ENCODE data around the gene DAB1.
"Not testable (repeated sequence)": the region's sequence is repeated elsewhere in the genome, so short reads cannot be mapped to it uniquely, and the experiment has no call there.

Gene DAB1

DNA sequence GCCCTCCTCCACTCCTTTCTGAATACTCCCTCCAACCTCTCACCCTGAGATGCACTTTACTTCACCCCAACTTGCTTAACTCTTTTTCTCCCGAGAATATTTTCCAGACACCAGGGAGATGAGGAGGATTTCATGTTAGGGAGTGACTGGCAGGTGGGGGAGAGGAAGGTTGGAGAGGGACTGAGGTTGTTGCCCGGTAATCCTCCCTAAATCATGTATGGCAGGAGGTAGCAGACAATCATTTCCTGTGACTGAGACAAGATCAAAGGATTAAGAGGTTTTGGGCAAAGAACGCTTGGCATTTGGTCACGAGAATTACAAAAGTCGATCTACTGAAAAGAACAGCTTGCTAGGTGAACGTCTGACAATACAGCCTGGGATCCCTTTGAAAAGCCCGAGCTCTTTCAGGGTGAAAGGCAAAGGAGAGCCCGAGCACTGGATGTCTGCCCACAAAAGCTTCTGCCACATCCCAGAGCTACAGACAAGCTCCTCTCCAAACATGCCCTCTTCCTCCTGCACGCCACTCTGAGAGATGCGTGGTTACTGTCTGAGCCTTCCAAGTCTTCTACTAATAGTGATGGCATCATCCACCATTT, 154.1 kb downstream of the DAB1 start:
- DNase-seq: no peak

DNA sequence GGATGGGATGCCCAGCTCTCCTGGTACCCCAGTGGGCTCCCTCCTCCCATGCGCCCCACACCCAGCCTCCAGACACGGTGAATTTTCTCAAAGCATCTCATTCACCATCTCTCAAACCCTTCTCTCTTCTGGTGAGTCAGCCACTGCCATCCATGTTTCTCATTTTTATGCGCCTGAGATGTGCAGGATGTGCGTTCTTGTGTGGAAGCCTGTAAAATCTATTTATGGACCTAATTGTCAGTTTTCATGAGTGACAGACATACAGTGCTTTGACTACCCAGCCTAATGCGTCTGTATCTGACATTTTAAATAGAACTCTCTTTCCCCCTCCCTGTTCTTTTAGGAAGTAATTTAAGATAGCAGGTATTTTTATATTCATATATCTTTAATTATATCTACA, 158.8 kb downstream of the DAB1 start:
- DNase-seq: no peak

DNA sequence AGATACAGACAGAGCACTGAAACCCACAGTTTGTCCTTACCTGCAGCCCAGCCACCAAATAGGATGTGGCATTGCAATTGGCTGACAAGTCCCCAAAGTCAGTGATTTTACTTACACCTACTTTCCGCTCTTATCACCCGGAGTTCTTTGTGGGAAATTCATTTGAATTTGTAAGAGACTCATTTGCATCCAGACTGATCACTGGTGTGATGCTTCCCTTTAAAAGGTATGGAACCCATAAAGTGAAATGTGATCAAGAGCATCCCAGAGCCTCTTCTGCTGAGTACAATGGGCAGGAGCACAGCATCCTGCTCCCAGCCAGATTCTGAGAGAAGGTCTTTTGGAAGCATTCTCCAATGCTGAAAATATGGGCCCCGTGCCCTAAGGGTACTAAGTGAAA, 161.4 kb downstream of the DAB1 start:
- DNase-seq: no peak

DNA sequence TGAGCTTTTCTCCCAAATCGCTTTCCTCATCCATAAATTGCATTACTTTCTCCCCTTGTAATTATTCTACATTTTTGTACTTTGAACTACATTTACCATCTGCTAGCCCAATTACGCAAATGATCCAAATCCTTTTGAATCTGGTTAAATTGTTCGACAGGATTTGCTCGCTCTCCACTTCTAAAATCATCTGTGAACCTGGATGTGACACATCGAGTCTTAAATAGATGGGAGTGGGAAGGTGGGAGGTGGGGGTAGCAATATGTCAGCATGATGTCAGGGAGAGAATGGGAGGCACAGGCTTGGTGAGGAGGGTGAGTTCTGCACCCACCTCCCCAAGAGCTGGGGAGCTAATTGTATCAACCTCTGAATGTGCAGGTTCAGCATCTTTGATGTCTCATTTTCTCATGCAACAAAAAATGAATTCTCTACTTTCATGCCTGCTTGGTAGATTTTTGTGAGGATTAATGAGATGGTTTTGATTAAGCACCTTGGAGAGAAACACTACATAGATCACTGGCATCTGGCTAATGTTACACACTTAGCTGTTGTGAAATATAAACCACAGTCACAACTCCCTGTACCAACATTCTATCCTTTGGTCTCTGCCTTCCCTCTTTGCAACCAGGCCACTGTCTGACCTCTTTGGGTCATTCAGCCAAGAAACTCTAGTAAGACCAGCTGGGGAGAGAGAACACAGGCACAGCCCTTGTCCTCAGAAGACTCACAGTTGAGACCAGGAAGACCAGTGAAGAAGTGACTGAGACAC, 165.1 kb downstream of the DAB1 start:
- DNase-seq: no peak

DNA sequence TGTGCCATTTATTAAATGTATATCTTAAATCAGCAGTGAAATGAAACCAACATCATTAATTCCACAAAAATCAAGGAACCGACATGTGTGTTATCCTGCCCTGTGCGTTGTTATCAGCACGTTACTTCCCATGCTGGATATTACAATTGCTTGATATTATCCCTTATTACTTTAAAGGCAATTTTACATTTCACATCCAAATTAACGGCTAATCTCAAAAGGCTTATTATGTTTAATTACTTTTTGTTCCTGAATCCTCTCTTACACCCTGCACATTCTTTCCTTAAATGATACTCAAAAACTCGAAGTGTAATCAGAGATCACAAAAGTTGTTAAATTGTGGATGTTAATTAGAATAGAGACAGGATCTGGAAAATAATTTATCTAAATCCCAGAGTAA, 167.9 kb downstream of the DAB1 start:
- DNase-seq: no peak

DNA sequence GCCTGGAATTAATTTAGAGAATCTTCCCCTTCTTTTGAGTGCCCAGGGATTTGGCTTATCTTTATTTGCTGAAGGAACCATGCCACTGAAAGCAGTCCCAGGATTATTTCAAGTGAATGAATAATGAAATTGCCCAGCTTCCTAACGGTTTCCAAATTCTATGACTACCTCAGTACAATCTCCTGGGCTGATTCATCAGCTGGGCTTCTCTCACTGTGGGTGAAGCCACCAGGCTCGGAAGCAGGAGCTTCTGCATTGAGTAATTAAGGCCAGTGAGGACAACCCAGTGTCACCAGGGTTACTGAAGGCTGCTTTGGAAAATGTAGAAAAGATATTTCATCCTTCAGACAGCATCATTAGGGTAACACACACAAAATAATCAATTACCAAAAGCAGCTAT, 169.8 kb downstream of the DAB1 start:
- no peak for DNase-seq

DNA sequence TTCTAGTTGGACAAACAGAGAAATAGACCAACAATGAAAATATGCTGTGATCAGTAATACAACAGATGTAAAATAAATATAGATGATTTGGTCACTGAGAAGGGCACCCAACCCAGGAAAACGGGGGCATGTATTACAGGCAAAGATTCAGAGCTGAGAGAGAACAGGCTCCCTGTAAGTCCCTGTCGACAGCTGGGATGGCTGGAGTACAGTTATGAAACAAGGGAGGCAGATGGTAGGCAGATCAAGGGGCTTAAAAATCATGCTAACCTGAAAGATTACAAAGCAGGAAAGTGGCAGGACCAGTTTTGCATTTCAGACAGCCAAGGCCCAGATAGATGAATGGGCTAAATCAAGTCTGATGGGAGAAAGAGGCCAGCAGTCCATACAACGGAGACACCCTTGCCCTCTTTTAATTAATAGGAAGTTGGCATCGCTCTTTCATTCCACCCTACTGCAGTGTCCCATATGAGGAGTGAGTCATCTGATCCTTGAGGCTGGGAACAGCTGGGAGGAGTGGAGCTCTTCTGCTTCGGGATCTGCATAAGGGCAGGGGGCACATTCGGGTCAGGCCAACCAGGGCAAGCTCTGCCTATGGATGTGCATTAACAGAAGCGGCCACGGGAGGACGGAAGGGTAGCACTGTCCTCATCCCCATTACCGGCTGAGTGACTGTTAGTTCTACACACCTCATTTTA, 171.1 kb downstream of the DAB1 start:
- DNase-seq: no peak

DNA sequence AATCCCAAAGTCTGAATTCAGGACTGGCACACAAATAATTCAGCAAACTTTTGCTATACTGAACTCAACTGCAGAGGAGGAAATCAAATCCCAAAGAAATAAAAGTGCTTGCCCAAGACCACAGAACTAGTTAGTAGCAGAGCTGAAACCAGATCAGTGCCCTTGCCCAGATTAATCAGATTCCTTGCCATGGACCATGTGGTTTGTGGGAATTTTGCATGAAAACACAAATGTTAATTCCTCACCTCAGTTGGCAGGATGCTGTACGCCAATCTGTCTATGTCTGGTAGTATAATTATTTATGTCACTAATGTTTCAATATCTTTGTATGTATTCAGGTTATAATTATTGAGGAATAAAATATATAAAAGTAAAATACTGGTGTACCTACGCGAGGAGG, 173.8 kb downstream of the DAB1 start:
- no peak for DNase-seq

DNA sequence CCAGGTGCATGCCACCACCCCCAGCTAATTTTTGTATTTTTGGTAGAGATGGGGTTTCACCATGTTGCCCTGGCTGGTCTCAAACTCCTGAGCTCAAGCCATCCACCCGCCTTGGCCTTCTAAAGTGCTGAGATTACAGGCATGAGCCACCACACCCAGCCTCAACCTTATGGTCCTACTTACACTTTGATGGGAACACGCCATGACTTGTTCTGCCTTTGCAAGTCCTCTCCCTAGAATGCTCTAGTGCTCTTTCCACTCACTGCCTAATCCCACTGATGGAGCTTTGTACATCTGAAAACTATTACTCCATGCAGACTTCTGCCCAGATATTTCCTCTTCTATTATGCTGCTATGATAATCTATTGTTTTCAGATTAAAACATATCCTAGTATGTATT, 174.3 kb downstream of the DAB1 start:
- no peak for DNase-seq

DNA sequence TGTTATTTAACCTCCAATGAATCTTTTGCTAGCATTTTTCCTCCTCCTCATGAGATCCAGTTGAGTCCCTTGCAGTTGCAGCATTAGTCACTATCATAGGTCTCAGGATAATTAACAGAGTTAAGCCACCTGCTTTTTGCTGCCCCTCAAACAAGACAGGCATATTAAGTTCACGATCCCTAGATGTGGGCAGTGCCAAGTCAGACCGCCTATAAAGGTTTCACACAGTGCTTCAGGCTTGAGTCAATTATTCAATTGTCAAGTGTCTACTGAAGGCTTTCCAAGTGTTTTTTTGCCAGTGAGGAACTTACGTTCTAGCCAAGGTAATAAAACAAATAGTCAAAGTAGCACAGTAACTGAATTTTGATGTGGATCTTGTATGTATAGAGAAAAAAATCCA, 175.0 kb downstream of the DAB1 start:
- no peak for DNase-seq

DNA sequence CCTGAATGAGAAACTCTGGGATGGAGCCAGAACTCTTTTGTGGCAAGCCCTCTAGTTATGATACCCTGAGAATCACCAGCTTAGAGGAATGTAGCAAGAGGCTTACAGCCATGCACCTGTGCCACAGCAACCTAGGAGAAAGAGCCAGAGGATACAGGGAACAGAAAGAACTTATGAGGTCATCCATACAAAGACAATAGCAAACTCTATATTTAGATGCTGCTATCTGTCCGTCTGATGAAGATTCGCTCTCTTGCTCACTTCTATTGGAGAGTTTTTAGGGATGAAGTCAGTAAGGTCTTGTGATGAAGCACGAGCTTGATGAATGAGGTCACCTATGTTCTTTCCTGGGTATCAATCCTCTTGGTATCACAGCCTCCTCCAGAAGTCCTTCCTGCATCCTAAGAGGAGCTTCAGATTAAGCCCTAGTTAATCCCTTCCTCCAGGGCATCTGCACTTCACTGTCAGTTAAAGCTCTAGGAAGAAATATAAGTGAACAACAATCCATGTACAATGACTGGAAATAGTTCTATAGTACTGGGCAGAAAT, 185.6 kb downstream of the DAB1 start:
- DNase-seq: no peak

DNA sequence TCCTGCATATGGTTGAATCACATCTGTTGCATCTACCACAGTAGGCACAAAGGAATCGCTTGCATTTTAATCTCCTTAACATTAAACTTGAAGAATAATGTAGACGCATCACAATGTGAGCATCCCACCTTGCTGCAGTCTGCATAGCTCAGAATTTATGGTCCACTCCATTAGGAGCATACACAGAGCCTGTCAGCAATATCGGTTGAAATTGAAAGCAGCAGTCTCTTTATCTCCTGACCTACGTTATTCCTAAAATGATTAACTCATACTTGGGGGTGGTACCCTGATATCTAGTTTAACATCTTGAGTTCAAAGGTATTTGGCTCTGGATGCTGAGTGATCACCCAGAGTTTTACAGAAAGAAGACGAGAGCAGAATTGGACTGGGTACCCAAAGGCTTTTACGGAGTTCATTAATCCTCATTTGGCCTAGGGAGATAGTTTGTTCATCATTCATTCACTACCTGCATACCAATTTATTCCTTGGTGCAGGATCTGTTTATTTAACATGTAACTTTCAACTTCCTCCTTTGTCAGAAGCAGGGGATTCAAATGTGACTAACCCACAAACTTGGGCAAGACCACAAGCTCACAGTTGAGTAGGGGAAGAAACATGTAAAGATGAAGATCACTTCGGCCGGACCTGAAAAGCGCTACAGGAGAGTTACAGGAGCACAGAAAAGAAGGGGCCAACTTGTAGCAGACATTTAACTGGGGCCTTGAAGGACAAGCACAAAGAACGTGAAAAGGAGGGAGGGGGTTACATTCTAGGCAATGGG, 187.9 kb downstream of the DAB1 start:
- no peak for DNase-seq

DNA sequence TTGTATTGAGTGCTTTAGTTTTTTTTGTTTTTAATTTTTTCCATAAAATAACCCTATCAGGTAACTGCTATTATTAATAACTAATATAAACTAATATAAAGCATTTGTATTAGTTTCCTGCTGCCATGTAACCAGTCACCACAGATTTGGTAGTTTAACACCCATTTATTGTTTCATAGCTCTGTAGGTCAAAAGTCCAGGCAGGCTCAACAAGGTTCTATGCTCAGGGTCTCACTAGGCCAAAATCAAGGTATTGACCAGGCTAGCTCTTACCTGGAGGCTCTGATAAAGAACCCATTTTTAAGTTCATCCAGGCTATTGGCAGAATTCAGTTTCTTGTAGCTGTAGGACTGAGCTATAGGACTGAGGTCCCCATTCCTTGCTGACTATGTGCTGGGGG, 189.4 kb downstream of the DAB1 start:
- no peak for DNase-seq

DNA sequence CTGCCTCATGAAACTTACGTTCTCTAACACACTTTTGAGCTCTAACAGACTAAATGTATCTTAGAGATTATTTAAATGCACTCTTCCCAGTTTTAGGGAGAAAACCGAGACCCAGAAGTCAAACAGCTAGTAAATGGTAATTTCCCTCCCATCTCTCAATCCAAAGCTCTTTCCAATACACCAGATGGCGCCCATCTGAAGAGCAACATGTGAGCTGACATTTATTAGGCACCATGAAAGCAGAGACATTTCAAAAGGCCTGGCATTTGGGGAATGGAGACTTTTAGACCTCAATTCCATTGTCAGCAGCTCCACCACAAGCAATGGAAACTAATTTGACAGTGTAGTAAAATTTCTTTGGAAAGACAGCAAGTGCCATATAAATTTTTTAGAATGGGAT, 191.4 kb downstream of the DAB1 start:
- DNase-seq: no peak

DNA sequence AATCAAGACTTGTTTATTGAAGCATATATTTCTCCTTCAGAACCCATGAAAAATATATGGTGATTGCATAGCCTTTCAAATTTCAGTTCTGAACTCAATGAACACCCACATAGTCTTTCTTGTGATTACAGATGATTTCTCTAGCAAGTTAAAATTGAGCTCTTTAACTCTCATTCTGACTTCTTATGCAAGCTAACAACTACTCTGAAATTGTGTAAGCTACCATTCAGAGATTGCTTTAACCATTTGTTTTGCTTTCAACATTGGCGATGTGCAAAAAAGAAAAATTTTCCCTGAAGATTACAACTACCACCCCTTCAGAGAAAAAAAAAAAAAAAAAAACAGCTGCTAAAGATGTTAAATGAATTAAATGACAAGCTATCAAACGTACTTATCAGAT, 193.9 kb downstream of the DAB1 start:
- DNase-seq: no peak

DNA sequence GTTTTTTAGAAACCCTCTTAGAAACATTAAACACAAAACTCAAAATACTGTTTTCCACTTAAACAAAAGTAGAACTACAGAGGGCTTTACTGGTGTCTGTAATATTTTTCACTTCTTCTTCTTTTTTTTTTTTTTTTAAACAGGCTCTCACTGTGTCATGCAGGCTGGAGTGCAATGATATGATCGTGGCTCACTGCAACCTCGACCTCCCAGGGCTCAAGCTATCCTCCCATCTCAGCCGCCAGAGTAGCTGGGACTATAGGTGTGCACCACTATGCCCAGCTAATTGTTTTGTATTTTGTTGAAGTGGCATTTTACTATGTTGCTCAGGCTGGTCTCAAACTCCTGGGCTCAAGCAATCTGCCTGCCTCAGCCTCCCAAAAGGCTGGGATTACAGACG, 194.8 kb downstream of the DAB1 start:
- DNase-seq: no peak

DNA sequence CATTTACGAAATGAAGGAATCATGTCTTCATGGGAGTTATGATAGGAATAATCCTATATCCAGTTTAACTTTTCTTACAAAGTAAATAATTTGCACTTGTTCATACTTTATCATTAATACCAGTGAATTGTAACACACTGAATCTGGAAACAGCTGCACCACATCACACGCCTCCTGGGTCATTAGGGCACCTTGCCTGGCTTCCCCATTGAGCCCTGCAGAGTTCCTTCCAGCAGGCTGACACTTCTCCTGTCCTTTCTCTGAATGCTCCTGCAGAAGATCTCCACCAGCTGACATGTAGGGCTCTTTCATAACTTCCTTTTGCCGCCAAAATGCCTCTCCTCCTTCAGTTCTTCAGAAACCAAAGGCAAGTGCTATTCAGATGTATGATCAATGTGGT, 201.1 kb downstream of the DAB1 start:
- no peak for DNase-seq

DNA sequence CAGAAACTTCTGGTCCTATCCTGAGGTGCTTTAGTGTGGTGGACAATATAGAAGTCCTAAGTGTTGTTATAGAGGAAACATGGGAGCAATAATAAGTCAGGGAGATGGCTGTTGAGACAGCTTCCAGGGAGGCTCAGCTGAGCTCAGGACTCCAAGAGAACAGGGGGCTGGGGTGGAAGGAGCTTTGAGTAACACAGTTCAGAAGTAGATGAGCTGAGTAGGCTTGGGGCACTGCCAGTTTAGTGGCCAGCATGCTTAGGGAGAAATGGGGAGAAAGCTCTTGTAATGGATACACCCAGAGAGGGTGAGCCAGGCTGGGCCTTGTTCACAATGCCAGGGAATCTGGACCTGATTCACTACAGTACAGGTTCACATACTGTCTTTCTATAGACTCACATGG, 201.6 kb downstream of the DAB1 start:
- no peak for DNase-seq

DNA sequence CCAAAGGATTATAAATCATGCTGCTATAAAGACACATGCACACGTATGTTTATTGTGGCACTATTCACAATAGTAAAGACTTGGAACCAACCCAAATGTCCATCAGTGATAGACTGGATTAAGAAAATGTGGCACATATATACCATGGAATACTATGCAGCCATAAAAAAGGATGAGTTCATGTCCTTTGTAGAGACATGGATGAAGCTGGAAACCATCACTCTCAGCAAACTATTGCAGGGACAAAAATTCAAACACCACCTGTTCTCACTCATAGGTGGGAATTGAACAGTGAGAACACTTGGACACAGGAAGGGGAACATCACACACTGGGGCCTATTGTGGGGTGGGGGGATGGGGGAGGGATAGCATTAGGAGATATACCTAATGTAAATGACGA, 203.0 kb downstream of the DAB1 start:
- not testable (repeated sequence) for DNase-seq

DNA sequence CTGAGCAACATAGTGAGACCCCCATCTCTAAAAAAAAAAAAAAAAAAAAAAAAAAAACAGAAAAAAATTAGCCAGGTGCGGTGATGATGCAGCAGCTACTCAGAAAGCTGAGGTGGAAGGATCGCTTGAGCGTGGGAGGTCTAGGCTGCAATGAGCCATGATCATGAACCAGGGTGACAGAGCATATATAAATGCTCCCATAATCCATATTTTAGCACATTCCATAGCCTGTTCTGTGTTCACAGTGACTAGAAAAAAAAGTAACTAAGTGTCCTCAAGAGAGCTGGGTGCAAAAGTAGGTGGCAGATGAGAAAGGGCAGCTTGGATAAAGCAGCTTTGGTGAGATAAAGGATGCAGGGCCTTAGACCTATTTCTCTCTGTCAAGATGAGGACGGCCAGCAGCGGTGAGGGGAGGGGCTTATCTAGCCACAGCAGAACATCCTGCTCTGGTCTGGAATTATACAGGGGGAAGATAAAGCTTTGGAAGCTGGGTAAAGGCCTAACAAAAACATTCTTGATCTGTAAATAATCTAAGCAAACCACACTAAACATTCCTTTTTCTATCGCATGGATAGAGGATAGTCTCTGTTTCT, 205.3 kb downstream of the DAB1 start:
- no peak for DNase-seq

DNA sequence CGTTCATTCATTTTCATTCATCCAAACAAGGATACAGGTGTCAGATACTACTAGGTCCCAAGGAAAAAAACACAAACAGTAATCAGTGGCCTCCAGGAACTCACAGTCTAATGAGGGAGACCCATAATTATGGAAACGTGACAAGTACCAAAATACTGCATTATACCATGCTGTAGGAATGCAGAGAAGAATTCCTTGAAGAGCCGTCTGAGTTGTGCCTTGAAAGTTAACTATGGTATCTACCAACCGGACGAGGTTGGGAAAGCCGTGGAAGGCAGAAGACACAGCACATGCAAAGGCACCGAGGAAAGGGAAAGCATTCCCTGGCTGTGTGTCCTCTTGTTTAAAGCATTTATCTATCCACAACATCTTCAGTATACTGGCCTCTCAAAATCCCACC, 206.0 kb downstream of the DAB1 start:
- no peak for DNase-seq

DNA sequence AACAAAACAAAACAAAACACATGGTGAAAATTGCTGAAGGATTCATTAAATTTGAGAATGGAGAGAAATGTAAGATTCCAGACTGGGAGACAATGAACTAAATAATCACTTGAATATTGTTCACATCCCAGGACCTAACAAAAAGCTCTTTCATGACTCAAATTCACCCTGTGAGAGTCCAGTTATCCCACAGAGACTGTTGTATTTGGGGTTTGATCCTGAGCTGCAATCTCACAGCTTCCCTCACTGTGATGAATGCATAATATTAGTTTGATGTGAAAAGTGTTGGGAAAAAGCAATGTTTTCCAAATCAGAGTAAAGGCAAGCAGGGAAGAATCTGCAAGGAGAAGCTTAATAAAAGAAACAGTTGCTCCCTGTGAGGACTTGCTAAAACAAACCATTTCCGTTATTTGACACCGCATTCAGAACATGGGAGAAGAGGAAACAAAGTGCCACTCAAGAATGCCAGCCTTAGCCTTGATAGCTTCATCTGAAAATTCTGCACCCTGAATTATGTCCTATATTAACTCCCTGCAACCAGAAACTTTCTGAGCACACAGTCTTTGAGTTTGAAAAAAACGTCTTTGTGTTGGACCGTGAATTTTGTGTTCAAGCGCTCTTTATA, 208.8 kb downstream of the DAB1 start:
- DNase-seq: no peak

All from effector CD4-positive, alpha-beta T cell (primary cell).